ENCODE measurements around the gene THSD7B. TPM values are rescaled to one million over a fixed set of nuclear protein-coding genes. Genes with fewer than 3 reads are reported as not detected.

THSD7B gene
- polyA plus RNA-seq, 1 experiment: not detected

- Histone ChIP-seq H3K9me3 (ENCODE audit: control insufficient read depth, insufficient read depth, low read length) (no peaks in the 10 kb centered on the region; the same call in 1 of the 2 replicates), H3K27me3 (ENCODE audit: control insufficient read depth, insufficient read depth, low read length) (no peaks in the 10 kb centered on the region), H3K4me3 (ENCODE audit: low read depth, low read length) (no peak overlapping the region), H3K27ac (ENCODE audit: low read depth, low read length) (no peak overlapping the region)
- no peak for TF ChIP-seq CTCF (IDR thresholded peaks at IDR 0.05; ENCODE audit: low read depth, low read length)
- POLR2A ChIA-PET: no interaction called here
- DNase-seq (ENCODE audit: low read depth, low spot score): no peak
- CTCF ChIA-PET: no interaction called here
These were observed 446.4 kb downstream of the THSD7B start for GRCh38 chr2:137211761-137212160.

- DNase-seq (ENCODE audit: low read depth, low spot score): no peak
- Histone ChIP-seq H3K27me3 (ENCODE audit: control insufficient read depth, insufficient read depth, low read length) (no peaks in the 10 kb centered on the region), H3K9me3 (ENCODE audit: control insufficient read depth, insufficient read depth, low read length) (peaks cover 2% of the 10 kb centered on the region), H3K27ac (ENCODE audit: low read depth, low read length) (no peak overlapping the region), H3K4me3 (ENCODE audit: low read depth, low read length) (no peak overlapping the region)
- TF ChIP-seq CTCF (IDR thresholded peaks at IDR 0.05; ENCODE audit: low read depth, low read length): no peak
- CTCF ChIA-PET: no interaction called here
- POLR2A ChIA-PET: no interaction called here
These were observed 455.2 kb downstream of the THSD7B start for GRCh38 chr2:137220438-137220993.

GRCh38 chr2:137221797-137222492 is 456.6 kb downstream of the THSD7B start:
- ChIA-PET CTCF (no interaction called here), POLR2A (no interaction called here)
- TF ChIP-seq CTCF (IDR thresholded peaks at IDR 0.05; ENCODE audit: low read depth, low read length): no peak
- Histone ChIP-seq H3K4me3 (ENCODE audit: low read depth, low read length) (no peak overlapping the region), H3K27me3 (ENCODE audit: control insufficient read depth, insufficient read depth, low read length) (no peaks in the 10 kb centered on the region), H3K9me3 (ENCODE audit: control insufficient read depth, insufficient read depth, low read length) (peaks cover 2% of the 10 kb centered on the region), H3K27ac (ENCODE audit: low read depth, low read length) (no peak overlapping the region)
- no peak for DNase-seq (ENCODE audit: low read depth, low spot score)

- no peak for DNase-seq (ENCODE audit: low read depth, low spot score)
- ChIA-PET CTCF (no interaction called here), POLR2A (no interaction called here)
- Histone ChIP-seq H3K4me3 (ENCODE audit: low read depth, low read length) (no peak overlapping the region), H3K9me3 (ENCODE audit: control insufficient read depth, insufficient read depth, low read length) (peaks cover 2% of the 10 kb centered on the region), H3K27ac (ENCODE audit: low read depth, low read length) (no peak overlapping the region), H3K27me3 (ENCODE audit: control insufficient read depth, insufficient read depth, low read length) (no peaks in the 10 kb centered on the region)
- no peak for TF ChIP-seq CTCF (IDR thresholded peaks at IDR 0.05; ENCODE audit: low read depth, low read length)
These were observed 458.4 kb downstream of the THSD7B start for GRCh38 chr2:137223722-137224121.

- Histone ChIP-seq H3K4me3 (ENCODE audit: low read depth, low read length) (no peak overlapping the region), H3K9me3 (ENCODE audit: control insufficient read depth, insufficient read depth, low read length) (peaks cover 13% of the 10 kb centered on the region), H3K27ac (ENCODE audit: low read depth, low read length) (no peak overlapping the region), H3K27me3 (ENCODE audit: control insufficient read depth, insufficient read depth, low read length) (no peaks in the 10 kb centered on the region)
- CTCF ChIA-PET: no interaction called here
- TF ChIP-seq CTCF (IDR thresholded peaks at IDR 0.05; ENCODE audit: low read depth, low read length): no peak
- POLR2A ChIA-PET: no interaction called here
- no peak for DNase-seq (ENCODE audit: low read depth, low spot score)
These were observed 463.2 kb downstream of the THSD7B start for GRCh38 chr2:137228566-137228965.

Data from AG04450 (cell line).